Subcutaneous adipose tissue (tissue), 4 donors: ENCODE results near the gene ZNF469. TPM values are rescaled to one million over a fixed set of nuclear protein-coding genes. Genes with fewer than 3 reads are reported as not detected.

Experiments
- CTCF ChIP-seq: fragments of 450-650 bp; IDR thresholded peaks from one replicate; pipeline ENCODE4 v1.5.1; 2016; ENCODE audit warnings: low read depth, mild to moderate bottlenecking, control low read depth, antibody characterized with exemption, moderate library complexity
- total RNA-seq, 4 donors: library from RNA; depleted of rRNA; stranded (reverse); fragments of >200 nt; gene quantifications; one replicate each; pipeline ENCODE4 v1.1.0, GENCODE V29; 2016

Gene ZNF469
- total RNA-seq, 4 donors from 2014 or later = 0.57 to 1.3 (median 0.75) TPM

DNA sequence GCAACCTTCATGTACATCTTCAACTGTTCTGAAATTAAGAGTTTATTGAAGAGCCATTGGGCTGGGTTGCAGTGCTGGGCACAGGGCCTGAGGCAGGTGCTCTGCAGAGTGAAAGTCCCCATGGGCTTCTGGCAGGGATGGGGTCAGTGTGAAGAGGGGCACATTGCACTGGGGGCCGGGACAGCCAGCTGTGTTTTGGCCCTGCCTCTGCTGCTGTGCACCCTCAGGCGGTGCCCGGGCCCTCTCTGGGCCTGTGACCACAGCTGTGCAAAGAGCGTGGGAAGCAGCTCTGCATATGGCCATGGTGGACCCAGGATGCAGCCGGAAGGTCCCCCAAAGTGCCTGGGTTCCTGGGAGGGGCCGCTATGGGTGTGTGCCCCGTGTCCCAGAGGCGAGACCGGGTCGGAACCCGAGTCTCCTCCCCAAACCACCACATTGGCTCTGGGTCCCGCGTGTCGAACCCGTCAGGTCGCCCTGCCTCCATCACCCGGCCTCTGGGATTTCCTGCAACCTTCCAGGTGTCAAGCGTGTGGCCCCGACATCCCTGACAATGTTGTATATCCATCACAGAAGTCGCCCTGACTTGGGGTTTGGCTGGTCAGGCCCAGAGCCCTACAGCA is 38.2 kb upstream of the ZNF469 start:
- TF ChIP-seq CTCF = no peak

DNA sequence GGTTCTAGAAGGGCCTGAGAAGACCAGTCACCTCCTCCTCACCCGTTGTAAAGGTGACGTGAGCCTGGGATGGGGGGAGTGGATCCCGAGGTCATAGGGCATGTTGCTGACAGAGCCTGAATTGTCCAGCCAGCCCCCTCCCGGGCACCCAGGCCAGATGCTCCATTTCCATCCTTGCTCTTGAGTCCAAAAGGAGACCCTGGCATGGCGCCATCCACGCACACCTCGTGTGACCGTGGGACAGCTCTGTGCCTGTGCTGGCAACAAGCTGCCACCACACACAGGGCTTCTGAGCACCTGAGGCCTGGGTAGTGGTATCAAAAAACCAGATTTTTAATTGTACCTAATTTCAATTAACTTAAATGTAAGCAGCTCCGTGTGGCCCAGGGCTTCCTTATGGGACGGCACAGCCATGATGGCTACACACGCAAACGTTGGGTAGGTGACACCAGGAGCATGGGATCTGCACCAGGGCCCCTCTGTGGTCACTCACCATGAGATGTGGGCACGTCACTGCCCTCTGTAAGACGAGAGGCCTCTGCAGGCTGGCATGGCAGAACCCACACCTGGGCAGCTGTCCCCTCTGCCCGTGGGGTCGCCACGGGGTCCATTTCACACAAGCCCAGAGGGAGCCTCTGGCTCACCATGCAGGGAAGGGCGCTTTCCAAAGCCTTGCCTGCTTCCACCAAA is 37.6 kb upstream of the ZNF469 start:
- TF ChIP-seq CTCF = no peak

- no peak for TF ChIP-seq CTCF
Measured at GRCh38 chr16:88345721-88346560, 36.8 kb upstream of the ZNF469 start.

GRCh38 chr16:88346680-88347505 is 35.9 kb upstream of the ZNF469 start:
- no peak for TF ChIP-seq CTCF

DNA sequence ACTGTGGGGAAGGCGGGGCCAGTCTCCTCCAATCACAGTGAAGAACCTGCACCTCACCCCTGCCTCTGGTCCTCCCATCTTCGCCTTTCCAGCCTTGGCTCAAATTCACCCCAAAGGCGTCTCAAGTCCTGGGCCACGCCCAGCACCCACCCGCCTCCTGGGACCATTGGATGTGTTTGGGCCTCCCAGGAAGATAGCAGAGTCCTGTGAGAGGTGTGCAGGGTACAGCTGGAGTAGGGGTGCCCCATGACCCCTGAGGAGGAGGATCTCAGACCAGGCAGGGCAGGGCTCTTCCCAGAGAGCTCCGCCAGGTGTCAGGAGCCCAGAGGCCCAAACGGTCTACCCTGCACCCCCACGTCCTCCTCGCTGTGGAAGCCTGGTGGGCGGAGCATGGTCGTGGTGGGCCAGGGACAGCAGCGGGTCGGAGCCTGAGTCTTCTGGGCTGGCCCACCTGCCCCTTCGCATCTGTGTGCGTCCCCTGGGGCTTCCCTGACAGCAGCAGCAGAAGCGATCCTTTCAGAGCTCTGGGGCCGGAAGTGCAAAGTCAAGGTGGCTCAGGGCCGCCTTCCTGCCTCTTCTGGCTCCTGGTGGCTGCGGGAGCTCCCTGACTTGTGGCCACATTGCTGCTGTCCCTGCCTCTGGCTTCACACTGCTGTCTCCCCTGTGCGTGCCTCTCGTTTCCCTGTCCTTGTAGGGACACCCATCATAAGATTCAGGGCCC is 34.9 kb upstream of the ZNF469 start:
- no peak for TF ChIP-seq CTCF

DNA sequence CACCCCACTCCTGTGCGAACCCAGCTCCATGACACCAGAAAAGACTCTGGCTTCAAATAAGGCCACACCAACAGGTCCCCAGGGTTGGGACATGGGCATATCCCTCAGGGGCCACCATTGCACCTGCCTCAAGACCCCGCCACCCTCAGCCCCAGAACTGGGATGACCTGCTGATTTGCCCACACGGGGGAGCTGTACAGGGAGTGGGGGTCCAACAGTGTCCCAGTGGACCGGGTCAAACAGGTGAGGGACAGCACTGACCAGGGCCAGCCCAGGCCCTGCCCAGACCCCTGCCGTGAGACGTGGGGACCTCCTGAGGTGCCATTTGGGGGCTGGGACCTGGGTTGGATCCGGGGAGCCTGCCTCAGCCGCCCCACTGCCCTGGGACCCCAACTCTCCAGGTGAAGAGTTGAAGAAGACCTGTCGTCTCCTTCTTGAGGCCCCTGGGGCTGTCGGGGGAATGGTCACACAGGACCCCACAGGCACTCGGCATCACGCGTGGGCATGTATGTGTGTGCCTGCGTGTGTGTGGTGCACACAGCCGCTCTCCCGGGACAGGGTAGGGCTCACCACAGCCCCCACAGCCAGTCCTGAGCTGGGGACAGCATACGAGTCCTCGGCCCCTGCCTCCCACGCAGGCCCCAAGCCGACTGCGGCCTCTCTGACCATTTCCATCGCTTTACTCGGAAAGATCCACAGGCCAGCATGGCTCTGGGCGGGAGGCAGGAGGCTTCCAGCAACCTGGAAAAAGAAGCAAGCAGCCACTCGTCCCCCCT is 34.2 kb upstream of the ZNF469 start:
- no peak for TF ChIP-seq CTCF
